Measurements from ENCODE around the gene PDGFD. TPM values are rescaled to one million over a fixed set of nuclear protein-coding genes. Genes with fewer than 3 reads are reported as not detected.

The PDGFD gene
- total RNA-seq, 4 donors from 2014 or later = 4.4 to 7.2 (median 5.2) TPM

DNA sequence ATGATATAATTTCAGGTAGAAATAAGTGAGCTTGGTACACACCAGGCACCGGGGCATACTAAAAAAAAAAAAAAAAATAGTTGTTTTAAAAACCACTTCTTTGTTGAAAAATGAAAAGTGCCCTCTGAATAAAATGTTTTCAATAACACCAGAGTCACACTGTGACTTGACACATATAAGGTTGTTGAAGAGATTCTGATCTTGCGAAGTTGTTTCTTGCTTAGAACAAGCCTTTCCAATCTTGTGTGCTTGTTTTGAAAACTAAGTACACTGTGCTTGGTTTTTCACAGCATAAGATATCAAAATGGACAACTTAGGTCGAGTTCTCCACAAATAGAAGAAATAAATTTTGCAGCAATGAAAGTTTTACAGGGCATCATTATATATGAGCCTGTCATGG, 17.0 kb downstream of the PDGFD start:
- Histone ChIP-seq H3K36me3 (no peaks in the 10 kb centered on the region), H3K27me3 (no peaks in the 10 kb centered on the region), H3K27ac (no peak overlapping the region), H3K9me3 (no peaks in the 10 kb centered on the region), H3K4me3 (no peak overlapping the region), H3K4me1 (peaks cover 2% of the 10 kb centered on the region)
- DNase-seq (ENCODE audit: low spot score in 2 of 2) = no peak
- WGBS = 76% methylated on average over 3 of the region's 3 CpGs
- TF ChIP-seq POLR2A (IDR thresholded peaks at IDR 0.05) (no peak), CTCF (IDR thresholded peaks at IDR 0.05) (no peak), POLR2AphosphoS5 (IDR thresholded peaks at IDR 0.05) (no peak), EP300 (IDR thresholded peaks at IDR 0.05) (no peak)

DNA sequence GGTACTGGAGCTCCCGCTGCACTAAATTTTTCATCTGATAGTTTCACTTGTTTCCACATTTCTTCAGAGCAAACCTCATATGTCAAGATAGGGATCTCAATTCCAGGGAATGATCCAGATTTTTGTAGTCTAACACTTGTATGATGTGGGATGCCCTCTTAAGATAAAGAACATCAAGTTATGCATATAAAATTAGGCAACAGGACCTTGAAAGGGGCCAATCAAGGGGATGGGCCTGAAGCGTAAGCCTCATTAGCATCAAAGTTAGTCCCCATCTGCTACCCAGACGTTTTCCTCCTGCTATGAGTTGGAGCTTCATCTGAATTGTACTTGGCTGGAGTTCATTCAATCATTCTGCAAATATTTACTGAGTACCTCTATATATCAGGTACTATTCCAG, 17.5 kb downstream of the PDGFD start:
- TF ChIP-seq POLR2AphosphoS5 (IDR thresholded peaks at IDR 0.05) = no peak
- TF ChIP-seq EP300 (IDR thresholded peaks at IDR 0.05) = no peak
- no peak for TF ChIP-seq CTCF (IDR thresholded peaks at IDR 0.05)
- TF ChIP-seq POLR2A (IDR thresholded peaks at IDR 0.05) = no peak
- H3K36me3 ChIP-seq = no peaks in the 10 kb centered on the region
- no peak for DNase-seq (ENCODE audit: low spot score in 2 of 2)
- H3K9me3 ChIP-seq = no peaks in the 10 kb centered on the region
- H3K27ac ChIP-seq = no peak overlapping the region
- H3K27me3 ChIP-seq = no peaks in the 10 kb centered on the region
- peaks cover 2% of the 10 kb centered on the region for H3K4me1 ChIP-seq
- WGBS = 72% methylated on average over 3 of the region's 3 CpGs
- H3K4me3 ChIP-seq = no peak overlapping the region

GRCh38 chr11:104145062-104145461, 18.9 kb downstream of the PDGFD start:
- peaks cover 2% of the 10 kb centered on the region for H3K4me1 ChIP-seq
- no peaks in the 10 kb centered on the region for H3K9me3 ChIP-seq
- no peaks in the 10 kb centered on the region for H3K36me3 ChIP-seq
- H3K27me3 ChIP-seq = no peaks in the 10 kb centered on the region
- WGBS = 96% methylated on average over 3 of the region's 3 CpGs
- no peak for DNase-seq (ENCODE audit: low spot score in 2 of 2)
- H3K4me3 ChIP-seq = no peak overlapping the region
- H3K27ac ChIP-seq = no peak overlapping the region
- TF ChIP-seq POLR2A (IDR thresholded peaks at IDR 0.05) (no peak), EP300 (IDR thresholded peaks at IDR 0.05) (no peak), POLR2AphosphoS5 (IDR thresholded peaks at IDR 0.05) (no peak), CTCF (IDR thresholded peaks at IDR 0.05) (no peak)

GRCh38 chr11:104142698-104143097, 21.2 kb downstream of the PDGFD start:
- no peak for DNase-seq (ENCODE audit: low spot score in 2 of 2)
- Histone ChIP-seq H3K36me3 (no peaks in the 10 kb centered on the region), H3K27ac (no peak overlapping the region), H3K4me3 (no peak overlapping the region), H3K9me3 (no peaks in the 10 kb centered on the region), H3K27me3 (no peaks in the 10 kb centered on the region), H3K4me1 (no peaks in the 10 kb centered on the region)
- 84% methylated on average over 6 of the region's 6 CpGs for WGBS
- no peak for TF ChIP-seq CTCF (IDR thresholded peaks at IDR 0.05)
- TF ChIP-seq EP300 (IDR thresholded peaks at IDR 0.05) = no peak
- TF ChIP-seq POLR2A (IDR thresholded peaks at IDR 0.05) = no peak
- no peak for TF ChIP-seq POLR2AphosphoS5 (IDR thresholded peaks at IDR 0.05)

DNA sequence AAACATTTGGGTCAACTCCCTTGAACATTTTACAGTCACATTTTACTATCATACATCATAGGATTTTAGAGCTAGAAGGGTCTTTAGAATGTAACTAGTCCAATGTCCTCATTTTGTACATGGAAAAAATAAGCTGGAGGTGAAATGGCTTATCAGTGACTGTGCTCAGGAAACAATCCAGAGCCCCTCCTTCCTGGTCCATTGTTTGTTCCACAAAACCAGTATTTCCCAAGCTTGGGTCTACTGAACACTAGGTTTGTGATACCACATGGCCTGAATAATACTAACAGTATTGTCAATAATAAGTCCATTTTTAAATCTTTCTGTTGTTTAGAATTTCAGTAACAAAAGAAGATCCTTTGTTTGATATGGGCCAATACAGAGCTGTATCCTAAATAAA, 27.1 kb downstream of the PDGFD start:
- no peaks in the 10 kb centered on the region for H3K36me3 ChIP-seq
- H3K9me3 ChIP-seq = no peaks in the 10 kb centered on the region
- TF ChIP-seq CTCF (IDR thresholded peaks at IDR 0.05) = no peak
- no peak for TF ChIP-seq POLR2AphosphoS5 (IDR thresholded peaks at IDR 0.05)
- TF ChIP-seq EP300 (IDR thresholded peaks at IDR 0.05) = no peak
- no peak for TF ChIP-seq POLR2A (IDR thresholded peaks at IDR 0.05)
- no peak overlapping the region for H3K4me3 ChIP-seq
- H3K27me3 ChIP-seq = no peaks in the 10 kb centered on the region
- H3K27ac ChIP-seq = no peak overlapping the region
- DNase-seq (ENCODE audit: low spot score in 2 of 2) = no peak
- no peaks in the 10 kb centered on the region for H3K4me1 ChIP-seq
